ENCODE results near the gene AGXT2.

- TF ChIP-seq CTCF (IDR thresholded peaks at IDR 0.05 in 2 of 3, conservative IDR thresholded peaks at IDR 0.05 in 1 of 3; ENCODE audit: insufficient read depth in 2 of 3, low read depth in 1 of 3, low read length in 3 of 3), result no peak
- no peak for TF ChIP-seq SMC3 (conservative IDR thresholded peaks at IDR 0.05; ENCODE audit: insufficient read depth, low read depth, low read length)
- no peak for TF ChIP-seq YY1 (IDR thresholded peaks at IDR 0.05; ENCODE audit: borderline replicate concordance in 1 of 3, control insufficient read depth in 1 of 3, extremely low read depth in 1 of 3, insufficient read depth in 3 of 3, insufficient read length in 1 of 3, insufficient replicate concordance in 2 of 3, low read depth in 1 of 3, low read length in 2 of 3)
- TF ChIP-seq CHCHD3 (CRISPR knock-in tag; IDR thresholded peaks at IDR 0.05), result no peak
- no peak for TF ChIP-seq MAFG (tag; conservative IDR thresholded peaks at IDR 0.05)
- no peak for TF ChIP-seq USF1 (CRISPR knock-in tag; IDR thresholded peaks at IDR 0.05)
- no peak for TF ChIP-seq POLR2A (conservative IDR thresholded peaks at IDR 0.05)
- TF ChIP-seq DLX4 (CRISPR knock-in tag; IDR thresholded peaks at IDR 0.05), result no peak
- TF ChIP-seq ZSCAN29 (IDR thresholded peaks at IDR 0.05), result no peak
- TF ChIP-seq FOSL1 (tag; conservative IDR thresholded peaks at IDR 0.05), result no peak
- no peak for TF ChIP-seq RFX5 (IDR thresholded peaks at IDR 0.05; ENCODE audit: low read depth, low read length)
- no peak for TF ChIP-seq ZNF785 (CRISPR knock-in tag; IDR thresholded peaks at IDR 0.05)
- TF ChIP-seq TAF1 (IDR thresholded peaks at IDR 0.05; ENCODE audit: control insufficient read depth, extremely low read depth, insufficient read depth, low read length, severe bottlenecking), result no peak
- TF ChIP-seq FOXJ3 (CRISPR knock-in tag; IDR thresholded peaks at IDR 0.05), result no peak
These were observed 6.5 kb downstream of the AGXT2 start for GRCh38 chr5:35041261-35041660.

All from K562 (cell line).